Esophagus muscularis mucosa (tissue), 4 donors: ENCODE results near the gene TANGO2.

ENCODE experiments used
- CTCF ChIP-seq, 3 experiments: fragments of 200-600 bp in 2 of 3; fragments of 450-650 bp in 1 of 3; sonication (generic) in 2 of 3; IDR thresholded peaks; one replicate each; pipeline ENCODE4 v1.5.1; 2017 to 2019; ENCODE audit warnings: antibody characterized with exemption in 3 of 3, mild to moderate bottlenecking in 2 of 3, moderate library complexity in 1 of 3
- EP300 ChIP-seq: sonication (generic); formaldehyde crosslinking; IDR thresholded peaks from one replicate; pipeline ENCODE4 v1.6.1; 2017; ENCODE audit warnings: antibody characterized with exemption
- POLR2A ChIP-seq: fragments of 450-650 bp; IDR thresholded peaks from one replicate; pipeline ENCODE4 v1.6.1; 2017; ENCODE audit warnings: antibody characterized with exemption, moderate library complexity, mild to moderate bottlenecking, low read depth

- TF ChIP-seq CTCF (IDR thresholded peaks at IDR 0.05) (no peak), EP300 (no peak), POLR2A (no peak)
Observed at GRCh38 chr22:19984851-19985811, 35.8 kb upstream of the TANGO2 start.
